Nephron (organoid): ENCODE data around the gene C22orf39.

Source experiments
- H3K27ac Mint-ChIP-seq, 3 experiments: 2 replicates each; pipeline ENCODE4 v1.8.0; 2020; ENCODE audit warnings: mixed read lengths in 3 of 3, mild to moderate bottlenecking in 2 of 3, moderate library complexity in 1 of 3
- H3K27me3 Mint-ChIP-seq: 2 replicates; pipeline ENCODE4 v1.8.0; 2021; ENCODE audit warnings: low read depth, mild to moderate bottlenecking, moderate library complexity, mixed read lengths
- H3K36me3 Mint-ChIP-seq: 2 replicates; pipeline ENCODE4 v1.8.0; 2020; ENCODE audit warnings: low read depth, mixed read lengths
- H3K4me1 Mint-ChIP-seq: 2 replicates; pipeline ENCODE4 v1.8.0; 2020; ENCODE audit warnings: mixed read lengths
- H3K4me3 Mint-ChIP-seq, 3 experiments: 2 replicates each; pipeline ENCODE4 v1.8.0; 2020; ENCODE audit warnings: mild to moderate bottlenecking in 3 of 3, mixed read lengths in 3 of 3, moderate library complexity in 2 of 3
- H3K9me3 Mint-ChIP-seq: 2 replicates; pipeline ENCODE4 v1.8.0; 2020; ENCODE audit warnings: mixed read lengths
- CTCF ChIP-seq, 3 experiments: fragments of 200-600 bp; sonication (generic); IDR thresholded peaks; one replicate each; pipeline ENCODE4 v1.5.0; 2021; ENCODE audit warnings: antibody characterized with exemption in 3 of 3; ENCODE audit not compliant: unreplicated experiment in 3 of 3

The C22orf39 gene

GRCh38 chr22:19401483-19401882 is 46.0 kb downstream of the C22orf39 start:
- no peak for TF ChIP-seq CTCF (IDR thresholded peaks at IDR 0.05; ENCODE audit: unreplicated experiment in 3 of 3)
- Mint-ChIP-seq H3K27me3 (no peaks in the 10 kb centered on the region), H3K4me1 (no peaks in the 10 kb centered on the region), H3K4me3 (no peak overlapping the region), H3K9me3 (no peaks in the 10 kb centered on the region), H3K27ac (no peak overlapping the region), H3K36me3 (peaks cover 49% of the 10 kb centered on the region)

- Mint-ChIP-seq H3K4me1 (no peaks in the 10 kb centered on the region), H3K27ac (no peak overlapping the region), H3K36me3 (peaks cover 45% of the 10 kb centered on the region), H3K27me3 (no peaks in the 10 kb centered on the region), H3K4me3 (no peak overlapping the region), H3K9me3 (no peaks in the 10 kb centered on the region)
- no peak for TF ChIP-seq CTCF (IDR thresholded peaks at IDR 0.05; ENCODE audit: unreplicated experiment in 3 of 3)
Measured at GRCh38 chr22:19400881-19401280, 46.6 kb downstream of the C22orf39 start.

- Mint-ChIP-seq H3K27me3 (no peaks in the 10 kb centered on the region), H3K4me1 (no peaks in the 10 kb centered on the region), H3K36me3 (peaks cover 42% of the 10 kb centered on the region), H3K9me3 (no peaks in the 10 kb centered on the region), H3K27ac (no peak overlapping the region), H3K4me3 (no peak overlapping the region)
- no peak for TF ChIP-seq CTCF (IDR thresholded peaks at IDR 0.05; ENCODE audit: unreplicated experiment in 3 of 3)
Measured at GRCh38 chr22:19398652-19399051, 48.9 kb downstream of the C22orf39 start.

- TF ChIP-seq CTCF (IDR thresholded peaks at IDR 0.05; ENCODE audit: unreplicated experiment in 3 of 3): no peak
- Mint-ChIP-seq H3K4me3 (no peak overlapping the region), H3K9me3 (no peaks in the 10 kb centered on the region), H3K4me1 (no peaks in the 10 kb centered on the region), H3K36me3 (peaks cover 44% of the 10 kb centered on the region), H3K27me3 (no peaks in the 10 kb centered on the region), H3K27ac (no peak overlapping the region)
Measured at GRCh38 chr22:19398206-19398605, 49.3 kb downstream of the C22orf39 start.

GRCh38 chr22:19397734-19398104 is 49.8 kb downstream of the C22orf39 start:
- no peaks in the 10 kb centered on the region for H3K4me1 Mint-ChIP-seq
- no peaks in the 10 kb centered on the region for H3K27me3 Mint-ChIP-seq
- no peaks in the 10 kb centered on the region for H3K9me3 Mint-ChIP-seq
- H3K27ac Mint-ChIP-seq: no peak overlapping the region
- H3K36me3 Mint-ChIP-seq: peaks cover 46% of the 10 kb centered on the region
- no peak overlapping the region for H3K4me3 Mint-ChIP-seq
- TF ChIP-seq CTCF (IDR thresholded peaks at IDR 0.05; ENCODE audit: unreplicated experiment in 3 of 3): no peak

- no peak overlapping the region for H3K4me3 Mint-ChIP-seq
- H3K9me3 Mint-ChIP-seq: no peaks in the 10 kb centered on the region
- no peak overlapping the region for H3K27ac Mint-ChIP-seq
- TF ChIP-seq CTCF (IDR thresholded peaks at IDR 0.05; ENCODE audit: unreplicated experiment in 3 of 3): no peak
- H3K27me3 Mint-ChIP-seq: no peaks in the 10 kb centered on the region
- H3K4me1 Mint-ChIP-seq: no peaks in the 10 kb centered on the region
- H3K36me3 Mint-ChIP-seq: peaks cover 48% of the 10 kb centered on the region
Measured at GRCh38 chr22:19396934-19397733, 50.4 kb downstream of the C22orf39 start.
